ENCODE data around the gene BCAS3. TPM values are rescaled to one million over a fixed set of nuclear protein-coding genes. Genes with fewer than 3 reads are reported as not detected.
"Not testable (repeated sequence)": the region's sequence is repeated elsewhere in the genome, so short reads cannot be mapped to it uniquely, and the experiment has no call there.

BCAS3 gene
- total RNA-seq, 1 donor from 2014 or later = 15.2 TPM

DNA sequence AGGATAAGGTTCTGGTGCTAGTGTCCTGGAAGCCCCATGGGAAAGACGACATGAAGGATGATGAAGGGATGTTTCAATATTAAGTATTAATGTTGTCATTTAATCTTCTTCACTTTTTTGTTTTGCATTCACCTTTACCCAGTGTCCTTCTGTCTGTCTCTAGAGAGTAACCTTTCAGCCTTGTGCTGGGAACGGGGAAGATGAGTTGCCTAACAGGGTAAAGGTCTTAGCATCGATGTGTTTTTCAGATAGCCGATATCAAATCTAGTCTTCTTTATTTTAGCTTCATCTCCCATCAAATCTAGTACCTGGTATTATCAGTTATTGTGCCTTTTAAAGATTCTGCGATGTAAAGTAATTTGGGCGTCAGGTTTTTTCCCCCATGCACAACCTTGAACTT, 125.4 kb downstream of the BCAS3 start:
- TF ChIP-seq, protein P1, sequence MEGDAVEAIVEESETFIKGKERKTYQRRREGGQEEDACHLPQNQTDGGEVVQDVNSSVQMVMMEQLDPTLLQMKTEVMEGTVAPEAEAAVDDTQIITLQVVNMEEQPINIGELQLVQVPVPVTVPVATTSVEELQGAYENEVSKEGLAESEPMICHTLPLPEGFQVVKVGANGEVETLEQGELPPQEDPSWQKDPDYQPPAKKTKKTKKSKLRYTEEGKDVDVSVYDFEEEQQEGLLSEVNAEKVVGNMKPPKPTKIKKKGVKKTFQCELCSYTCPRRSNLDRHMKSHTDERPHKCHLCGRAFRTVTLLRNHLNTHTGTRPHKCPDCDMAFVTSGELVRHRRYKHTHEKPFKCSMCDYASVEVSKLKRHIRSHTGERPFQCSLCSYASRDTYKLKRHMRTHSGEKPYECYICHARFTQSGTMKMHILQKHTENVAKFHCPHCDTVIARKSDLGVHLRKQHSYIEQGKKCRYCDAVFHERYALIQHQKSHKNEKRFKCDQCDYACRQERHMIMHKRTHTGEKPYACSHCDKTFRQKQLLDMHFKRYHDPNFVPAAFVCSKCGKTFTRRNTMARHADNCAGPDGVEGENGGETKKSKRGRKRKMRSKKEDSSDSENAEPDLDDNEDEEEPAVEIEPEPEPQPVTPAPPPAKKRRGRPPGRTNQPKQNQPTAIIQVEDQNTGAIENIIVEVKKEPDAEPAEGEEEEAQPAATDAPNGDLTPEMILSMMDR (conservative IDR thresholded peaks at IDR 0.05; ENCODE audit: low read depth, low read length) = no peak
- H3K4me3 ChIP-seq (ENCODE audit: low read depth, low read length) = no peak overlapping the region
- DNase-seq (ENCODE audit: low read depth) = no peak

DNA sequence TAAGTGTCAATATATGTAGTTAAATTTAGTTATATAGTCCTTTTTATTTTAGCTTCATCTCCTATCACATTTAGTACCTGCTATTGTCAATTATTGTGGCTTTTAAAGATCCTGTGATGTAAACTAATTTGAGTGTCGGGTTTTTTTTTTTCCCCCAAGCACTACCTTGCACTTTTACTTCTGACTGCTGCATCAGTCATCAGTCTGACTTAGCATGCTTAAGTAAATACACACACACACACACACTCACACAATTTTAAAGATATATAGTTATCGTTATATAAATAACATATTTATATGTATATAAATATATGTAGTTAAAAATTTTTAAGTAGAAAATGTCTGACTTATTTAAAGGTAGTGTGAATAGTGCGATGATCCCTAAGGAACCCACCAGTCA, 127.2 kb downstream of the BCAS3 start:
- TF ChIP-seq, protein P1 (conservative IDR thresholded peaks at IDR 0.05; ENCODE audit: low read depth, low read length) = no peak
- H3K4me3 ChIP-seq (ENCODE audit: low read depth, low read length) = no peak overlapping the region
- DNase-seq (ENCODE audit: low read depth) = no peak

DNA sequence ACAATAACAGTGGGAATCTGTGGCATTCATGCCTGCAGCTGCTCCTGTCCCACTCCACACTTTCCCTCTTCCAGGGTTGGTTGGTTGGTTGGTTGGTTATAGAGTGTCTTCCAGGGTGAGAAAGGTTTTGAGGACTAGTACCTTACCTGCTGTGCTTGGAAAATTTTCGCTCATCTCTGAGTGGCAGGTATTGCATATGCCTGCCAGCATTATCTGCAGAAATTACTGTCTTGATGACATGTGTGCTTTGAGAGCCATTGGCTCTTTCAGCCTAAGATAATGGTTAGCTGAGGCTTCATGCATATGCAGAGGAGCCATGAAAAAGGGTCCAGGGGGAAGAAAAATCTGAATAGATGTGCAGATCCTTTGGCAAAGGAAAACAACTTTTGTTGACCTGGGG, 131.8 kb downstream of the BCAS3 start:
- TF ChIP-seq, protein P1 (conservative IDR thresholded peaks at IDR 0.05; ENCODE audit: low read depth, low read length) = no peak
- H3K4me3 ChIP-seq (ENCODE audit: low read depth, low read length) = no peak overlapping the region
- no peak for DNase-seq (ENCODE audit: low read depth)

GRCh38 chr17:60814941-60815340, 137.3 kb downstream of the BCAS3 start:
- not testable (repeated sequence) for H3K4me3 ChIP-seq (ENCODE audit: low read depth, low read length); DNase-seq (ENCODE audit: low read depth)

- H3K4me3 ChIP-seq (ENCODE audit: low read depth, low read length) = no peak overlapping the region
- TF ChIP-seq, protein P1 (conservative IDR thresholded peaks at IDR 0.05; ENCODE audit: low read depth, low read length) = no peak
- DNase-seq (ENCODE audit: low read depth) = peak; percentile 95
These were observed 139.5 kb downstream of the BCAS3 start for GRCh38 chr17:60817192-60817591.

- TF ChIP-seq, protein P1 (conservative IDR thresholded peaks at IDR 0.05; ENCODE audit: low read depth, low read length) = no peak
- no peak overlapping the region for H3K4me3 ChIP-seq (ENCODE audit: low read depth, low read length)
- no peak for DNase-seq (ENCODE audit: low read depth)
These were observed 141.9 kb downstream of the BCAS3 start for GRCh38 chr17:60819447-60820130.

DNA sequence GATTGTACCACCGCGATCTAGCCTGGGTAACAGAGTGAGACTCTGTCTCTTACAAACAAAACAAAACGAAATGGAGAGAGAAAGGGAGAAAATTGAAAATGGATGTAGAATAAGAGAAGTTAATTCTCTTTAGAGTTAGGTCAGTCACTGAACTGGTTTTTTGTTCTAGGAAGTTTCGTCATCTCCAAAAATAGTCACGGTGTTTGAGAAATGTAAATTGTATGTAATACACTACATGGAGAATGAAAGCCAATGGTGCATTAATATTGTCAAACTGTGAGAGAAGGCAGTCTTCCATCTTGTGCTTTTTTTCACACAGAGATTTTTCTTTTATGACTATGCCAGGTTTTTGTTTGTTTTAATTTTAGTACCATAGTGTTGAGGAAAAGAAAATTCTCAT, 145.9 kb downstream of the BCAS3 start:
- DNase-seq (ENCODE audit: low read depth) = no peak
- no peak overlapping the region for H3K4me3 ChIP-seq (ENCODE audit: low read depth, low read length)
- TF ChIP-seq, protein P1 (conservative IDR thresholded peaks at IDR 0.05; ENCODE audit: low read depth, low read length) = no peak
